ENCODE data around the gene EPHA8. TPM values are rescaled to one million over a fixed set of nuclear protein-coding genes. Genes with fewer than 3 reads are reported as not detected.

EPHA8 gene
- total RNA-seq, 1 donor from 2014 or later = not detected

DNA sequence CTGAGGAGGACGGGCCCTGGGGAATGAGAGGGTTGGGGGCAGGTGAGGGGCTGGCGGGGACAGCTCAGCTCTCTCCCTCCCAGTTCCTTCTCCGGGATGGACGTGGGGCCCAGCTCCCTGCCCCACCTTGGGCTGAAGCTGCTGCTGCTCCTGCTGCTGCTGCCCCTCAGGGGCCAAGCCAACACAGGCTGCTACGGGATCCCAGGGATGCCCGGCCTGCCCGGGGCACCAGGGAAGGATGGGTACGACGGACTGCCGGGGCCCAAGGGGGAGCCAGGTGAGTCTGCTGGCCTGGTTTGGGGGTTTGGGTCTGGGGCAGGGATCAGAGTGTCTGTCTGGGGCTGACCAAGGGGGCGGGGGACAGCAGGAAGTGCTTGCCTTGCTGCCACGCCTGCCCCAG lies 80.6 kb downstream of the EPHA8 start:
- no peak for DNase-seq (ENCODE audit: low read depth, low spot score)

DNA sequence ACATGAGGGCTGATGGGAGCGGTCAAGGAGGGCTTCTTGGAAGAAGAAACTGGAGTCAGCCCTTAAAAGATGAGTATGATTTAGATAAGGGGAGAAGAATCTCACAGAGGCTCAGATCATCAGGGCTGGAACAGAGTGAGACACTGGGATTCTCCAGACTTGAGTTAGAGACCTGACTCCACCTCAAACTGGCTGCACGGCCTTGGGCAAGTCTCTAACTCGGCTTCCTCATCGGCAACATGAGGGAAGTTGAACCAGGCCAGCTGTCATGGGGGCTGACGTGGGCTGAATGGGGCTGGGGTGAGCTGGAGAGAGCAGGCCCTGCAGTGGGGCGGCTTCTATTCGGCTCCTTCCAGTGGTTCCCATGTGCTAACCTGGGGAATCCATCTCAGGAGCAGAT lies 82.6 kb downstream of the EPHA8 start:
- DNase-seq (ENCODE audit: low read depth, low spot score) = no peak

DNA sequence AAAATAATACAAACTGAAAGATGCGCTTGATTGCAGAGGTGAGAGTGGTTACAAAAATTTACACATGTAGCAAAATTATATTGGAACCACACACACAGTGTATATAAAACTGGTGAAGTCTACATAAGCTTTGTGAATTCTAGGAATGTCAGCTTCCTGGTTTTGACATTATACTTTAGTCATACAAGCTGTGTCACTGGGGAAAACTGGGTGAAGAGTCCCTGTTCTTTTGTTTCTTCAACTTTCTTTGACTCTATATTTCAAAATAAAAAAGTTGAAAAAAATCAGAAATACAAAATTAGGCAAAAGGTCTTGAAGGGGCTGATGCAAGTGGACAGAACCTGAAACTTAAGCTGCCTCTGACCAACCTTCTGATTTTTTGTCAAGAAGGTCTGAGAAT lies 83.1 kb downstream of the EPHA8 start:
- DNase-seq (ENCODE audit: low read depth, low spot score) = no peak

DNA sequence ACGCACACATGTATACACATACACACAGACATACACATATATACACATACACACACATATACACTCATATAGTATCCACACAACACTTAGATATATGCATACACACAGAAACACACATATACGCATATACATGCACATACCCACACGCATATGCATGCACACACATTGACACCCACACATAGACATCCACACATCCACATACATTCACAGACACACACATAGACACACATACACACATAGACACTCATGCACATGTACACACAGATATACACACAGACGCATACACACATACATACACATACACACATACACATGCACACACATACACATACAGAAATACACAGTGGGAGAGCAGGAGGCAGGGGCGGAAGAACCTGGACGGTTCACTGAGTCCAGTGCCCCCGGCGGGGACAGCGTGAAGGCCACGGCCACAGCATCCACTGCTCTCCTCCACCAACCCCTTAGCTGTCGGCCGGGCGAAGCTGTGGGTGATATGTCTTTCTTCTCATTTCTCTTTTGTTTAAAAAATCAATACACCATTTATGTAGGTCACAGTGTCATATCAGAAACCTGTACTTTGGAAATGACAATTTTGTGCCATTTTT lies 86.9 kb downstream of the EPHA8 start:
- DNase-seq (ENCODE audit: low read depth, low spot score) = no peak

DNA sequence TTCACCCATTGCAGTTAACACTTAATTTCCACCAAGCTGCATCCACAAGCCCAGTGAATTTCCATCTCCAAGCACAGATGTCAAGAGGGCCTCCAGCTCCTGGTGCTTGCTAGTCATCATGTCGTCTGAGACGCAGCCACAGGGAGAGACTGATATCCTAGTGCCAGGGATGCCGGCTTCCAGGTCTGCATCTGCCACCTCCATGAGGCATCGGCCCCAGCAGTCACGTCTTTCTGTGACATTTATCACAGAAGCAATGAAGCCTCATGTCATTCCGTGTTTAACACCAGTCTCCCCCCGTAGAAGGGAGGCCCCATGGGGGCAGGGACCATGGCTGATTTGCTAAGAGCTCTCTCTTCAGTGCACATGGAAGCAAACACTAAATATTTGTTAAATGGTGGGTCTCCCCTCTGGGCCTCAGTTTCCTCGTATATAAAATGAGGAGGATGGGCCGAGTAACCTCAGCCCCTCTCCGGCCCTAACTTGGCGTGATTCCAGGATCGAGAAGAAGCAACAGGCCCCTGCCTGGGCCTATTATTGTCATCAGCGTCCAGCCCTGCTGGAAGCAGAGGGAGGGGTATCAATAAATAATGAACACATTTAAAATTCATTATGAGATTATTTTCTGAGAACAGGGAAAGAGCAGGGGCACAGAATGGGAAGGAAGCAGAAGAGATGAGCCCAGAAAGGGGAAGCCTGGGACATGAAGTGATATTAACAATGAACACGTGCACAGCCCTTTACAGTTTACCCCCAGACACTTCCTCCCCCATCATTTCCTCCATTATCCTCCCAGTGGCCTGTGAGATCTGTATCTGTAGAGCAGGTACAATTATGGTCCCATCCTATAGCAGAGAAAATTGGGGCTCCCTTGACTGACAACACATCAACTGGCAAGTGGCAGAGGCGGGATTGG lies 88.9 kb downstream of the EPHA8 start:
- DNase-seq (ENCODE audit: low read depth, low spot score) = no peak

DNA sequence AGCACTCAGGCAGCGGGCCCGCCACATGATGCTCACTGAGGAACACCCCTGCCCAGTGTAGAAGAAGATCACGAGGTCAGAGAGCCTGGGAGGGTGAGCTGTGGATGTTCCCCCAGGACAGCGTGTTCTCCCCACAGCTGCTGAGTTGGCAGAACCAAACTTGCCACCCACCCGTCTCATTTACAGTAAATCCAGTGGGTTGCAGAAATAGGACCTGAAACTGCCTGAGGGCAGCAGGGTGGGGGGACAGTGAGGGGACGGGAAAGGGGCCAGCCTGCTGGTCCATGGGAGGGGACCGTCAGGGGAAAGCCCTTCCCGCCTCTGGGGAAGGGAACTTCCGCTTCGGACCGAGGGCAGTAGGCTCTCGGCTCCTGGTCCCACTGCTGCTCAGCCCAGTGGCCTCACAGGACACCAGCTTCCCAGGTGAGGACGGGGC lies 89.6 kb downstream of the EPHA8 start, which contains the start of gene C1QB:
C1QB (plus strand) TSS at position 356 of the 436 bp plus-strand sequence. CDS start 6,227 bp downstream, outside the sequence.
- no peak for DNase-seq (ENCODE audit: low read depth, low spot score)

Other genes with a start within 250 kb of the EPHA8 start
- 8.7 and 17.2 TPM in 2 replicates for gene ZBTB40, start 111.6 kb upstream of the EPHA8 start, total RNA-seq
- gene C1QA, start 73.1 kb downstream of the EPHA8 start, total RNA-seq = not detected in 2 replicates
- gene C1QC, start 80.1 kb downstream of the EPHA8 start, total RNA-seq = not detected in 2 replicates
- not detected in 2 replicates for gene C1QB, start 89.7 kb downstream of the EPHA8 start, total RNA-seq
- gene EPHB2, start 147.3 kb downstream of the EPHA8 start, total RNA-seq = 62.0 and 88.5 TPM in 2 replicates

Data from pulmonary artery endothelial cell (primary cell).